HepG2 (cell line): ENCODE data around the gene UPK1A. TPM values are rescaled to one million over a fixed set of nuclear protein-coding genes. Genes with fewer than 3 reads are reported as not detected.

ENCODE experiments used
- AGO1 ChIP-seq: fragments of 200-400 bp; formaldehyde crosslinking; IDR thresholded peaks from 2 replicates; pipeline ENCODE4 v1.6.1; 2017; ENCODE audit warnings: mild to moderate bottlenecking, low read depth, low read length, moderate library complexity; ENCODE audit not compliant: poor library complexity, severe bottlenecking
- FOXK1 ChIP-seq: sonication (generic); formaldehyde crosslinking; IDR thresholded peaks from 2 replicates; pipeline ENCODE4 v1.4.0; 2020; ENCODE audit warnings: low read depth, missing genetic modification reagents, borderline replicate concordance
- KLF15 ChIP-seq: sonication (generic); formaldehyde crosslinking; IDR thresholded peaks from 2 replicates; pipeline ENCODE4 v1.8.1; 2023; ENCODE audit warnings: borderline replicate concordance, mild to moderate bottlenecking, inconsistent platforms, missing genetic modification reagents, mixed read lengths
- MYC ChIP-seq: sonication (generic); formaldehyde crosslinking; IDR thresholded peaks from 2 replicates; pipeline ENCODE4 v1.9.0; 2021; ENCODE audit warnings: missing genetic modification reagents, borderline replicate concordance
- NCOA1 ChIP-seq: sonication (generic); formaldehyde crosslinking; IDR thresholded peaks from 2 replicates; pipeline ENCODE4 v1.9.0; 2021; ENCODE audit warnings: missing genetic modification reagents
- RARA ChIP-seq: IDR thresholded peaks from 2 replicates; pipeline ENCODE4 v1.6.1; 2016; ENCODE audit warnings: missing genetic modification reagents, missing compliant biosample characterization
- REL ChIP-seq: sonication (generic); formaldehyde crosslinking; conservative IDR thresholded peaks from 2 replicates; pipeline ENCODE4 v1.8.0; 2022; ENCODE audit warnings: mild to moderate bottlenecking, missing genetic modification reagents, moderate library complexity
- REXO4 ChIP-seq: sonication (generic); formaldehyde crosslinking; IDR thresholded peaks from 2 replicates; pipeline ENCODE4 v1.8.0; 2022; ENCODE audit warnings: missing genetic modification reagents, mild to moderate bottlenecking, borderline replicate concordance
- ZFP62 ChIP-seq: sonication (generic); formaldehyde crosslinking; IDR thresholded peaks from 2 replicates; pipeline ENCODE4 v1.4.0; 2020; ENCODE audit warnings: missing genetic modification reagents
- polyA plus RNA-seq, 8 experiments: library from polyadenylated mRNA; depleted of rRNA in 3 of 8; stranded (reverse) in 7 of 8; unstranded in 1 of 8; fragments of >200 nt; fragmentation: Illumina TruSeq in 4 of 8; extraction: Trizol in 4 of 8; gene quantifications; 2 replicates each; pipeline versions ENCODE4 v1.2.1 to v1.2.3, GENCODE V29; 2011 to 2016; ENCODE audit warnings: low read depth in 4 of 8, missing spikeins in 1 of 8, mixed read lengths in 1 of 8; ENCODE audit not compliant: insufficient read depth in 1 of 8
- total RNA-seq, 5 experiments: library from RNA; depleted of rRNA; stranded (reverse); fragments of >200 nt; fragmentation: Illumina TruSeq; extraction: Trizol; gene quantifications; 2 replicates each; pipeline ENCODE4 v1.2.3, GENCODE V29; 2016; ENCODE audit warnings: low read depth in 1 of 5
- TF ChIP-seq, protein P1 (sequence below): sonication (generic); formaldehyde crosslinking; IDR thresholded peaks from 2 replicates; pipeline ENCODE4 v1.5.1; 2020; ENCODE audit warnings: mild to moderate bottlenecking, missing genetic modification reagents, borderline replicate concordance
- TF ChIP-seq, protein P2 (sequence below): sonication (generic); formaldehyde crosslinking; IDR thresholded peaks from 2 replicates; pipeline ENCODE4 v1.5.0; 2020; ENCODE audit warnings: mild to moderate bottlenecking, missing genetic modification reagents, borderline replicate concordance
- TF ChIP-seq, protein P3 (sequence below): sonication (generic); formaldehyde crosslinking; IDR thresholded peaks from 2 replicates; pipeline ENCODE4 v1.4.0; 2020; ENCODE audit warnings: missing genetic modification reagents
- TF ChIP-seq, protein P4 (sequence below): IDR thresholded peaks from 2 replicates; pipeline ENCODE4 v1.4.0; 2020; ENCODE audit warnings: mild to moderate bottlenecking, missing genetic modification reagents
- TF ChIP-seq, protein P5 (sequence below): sonication (generic); formaldehyde crosslinking; IDR thresholded peaks from 2 replicates; pipeline ENCODE4 v1.5.1; 2020; ENCODE audit warnings: missing genetic modification reagents, mild to moderate bottlenecking, borderline replicate concordance

Gene UPK1A
- total and polyA plus RNA-seq, 2 of the 13 experiments (the other 11 are each of a cell fraction or from before 2014, with no cell fraction given) = 2.9 TPM; not detected in 1

DNA sequence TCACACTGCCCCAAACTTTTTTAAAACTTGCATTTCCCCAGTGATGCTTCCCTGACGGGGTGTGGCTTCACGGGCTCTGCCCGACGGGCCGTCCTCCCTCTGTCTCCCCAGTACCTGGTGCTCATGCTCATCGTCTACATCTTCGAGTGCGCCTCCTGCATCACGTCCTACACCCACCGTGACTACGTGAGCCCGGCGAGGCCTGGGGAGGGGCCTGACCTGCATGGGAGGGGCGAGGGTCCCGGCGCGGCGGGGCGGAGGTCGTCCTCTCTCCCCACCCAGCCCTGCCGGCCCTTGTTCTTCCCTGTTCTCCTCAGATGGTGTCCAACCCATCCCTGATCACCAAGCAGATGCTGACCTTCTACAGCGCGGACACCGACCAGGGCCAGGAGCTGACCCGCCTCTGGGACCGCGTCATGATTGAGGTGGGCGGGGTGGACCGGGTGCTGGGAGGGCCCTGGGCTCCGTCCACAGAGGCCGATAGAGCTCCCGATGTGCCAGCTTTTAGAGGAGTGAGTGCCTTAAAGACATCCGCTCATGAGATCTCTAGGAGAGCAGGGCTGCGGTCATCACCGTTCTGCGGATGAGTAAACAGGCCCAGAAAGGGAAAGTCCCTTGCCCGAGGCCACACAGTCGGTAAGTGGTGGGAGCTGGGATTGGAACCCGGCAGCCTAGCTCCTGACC lies 6.9 kb downstream of the UPK1A start (continued):
- TF ChIP-seq REL (CRISPR knock-in tag) (no peak), REXO4 (no peak), FOXK1 (no peak), AGO1 (peak; percentile 40), MYC (CRISPR knock-in tag) (no peak; the same call in 1 of the 2 replicates), NCOA1 (CRISPR knock-in tag) (no peak), ZFP62 (no peak), KLF15 (CRISPR knock-in tag) (no peak), RARA (CRISPR knock-in tag) (no peak)
- TF ChIP-seq, protein P1, sequence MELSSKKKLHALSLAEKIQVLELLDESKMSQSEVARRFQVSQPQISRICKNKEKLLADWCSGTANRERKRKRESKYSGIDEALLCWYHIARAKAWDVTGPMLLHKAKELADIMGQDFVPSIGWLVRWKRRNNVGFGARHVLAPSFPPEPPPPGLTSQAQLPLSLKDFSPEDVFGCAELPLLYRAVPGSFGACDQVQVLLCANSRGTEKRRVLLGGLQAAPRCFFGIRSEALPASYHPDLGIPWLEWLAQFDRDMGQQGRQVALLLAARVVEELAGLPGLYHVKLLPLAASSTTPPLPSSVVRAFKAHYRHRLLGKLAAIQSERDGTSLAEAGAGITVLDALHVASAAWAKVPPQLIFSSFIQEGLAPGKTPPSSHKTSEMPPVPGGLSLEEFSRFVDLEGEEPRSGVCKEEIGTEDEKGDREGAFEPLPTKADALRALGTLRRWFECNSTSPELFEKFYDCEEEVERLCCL = no peak
- TF ChIP-seq, protein P2, sequence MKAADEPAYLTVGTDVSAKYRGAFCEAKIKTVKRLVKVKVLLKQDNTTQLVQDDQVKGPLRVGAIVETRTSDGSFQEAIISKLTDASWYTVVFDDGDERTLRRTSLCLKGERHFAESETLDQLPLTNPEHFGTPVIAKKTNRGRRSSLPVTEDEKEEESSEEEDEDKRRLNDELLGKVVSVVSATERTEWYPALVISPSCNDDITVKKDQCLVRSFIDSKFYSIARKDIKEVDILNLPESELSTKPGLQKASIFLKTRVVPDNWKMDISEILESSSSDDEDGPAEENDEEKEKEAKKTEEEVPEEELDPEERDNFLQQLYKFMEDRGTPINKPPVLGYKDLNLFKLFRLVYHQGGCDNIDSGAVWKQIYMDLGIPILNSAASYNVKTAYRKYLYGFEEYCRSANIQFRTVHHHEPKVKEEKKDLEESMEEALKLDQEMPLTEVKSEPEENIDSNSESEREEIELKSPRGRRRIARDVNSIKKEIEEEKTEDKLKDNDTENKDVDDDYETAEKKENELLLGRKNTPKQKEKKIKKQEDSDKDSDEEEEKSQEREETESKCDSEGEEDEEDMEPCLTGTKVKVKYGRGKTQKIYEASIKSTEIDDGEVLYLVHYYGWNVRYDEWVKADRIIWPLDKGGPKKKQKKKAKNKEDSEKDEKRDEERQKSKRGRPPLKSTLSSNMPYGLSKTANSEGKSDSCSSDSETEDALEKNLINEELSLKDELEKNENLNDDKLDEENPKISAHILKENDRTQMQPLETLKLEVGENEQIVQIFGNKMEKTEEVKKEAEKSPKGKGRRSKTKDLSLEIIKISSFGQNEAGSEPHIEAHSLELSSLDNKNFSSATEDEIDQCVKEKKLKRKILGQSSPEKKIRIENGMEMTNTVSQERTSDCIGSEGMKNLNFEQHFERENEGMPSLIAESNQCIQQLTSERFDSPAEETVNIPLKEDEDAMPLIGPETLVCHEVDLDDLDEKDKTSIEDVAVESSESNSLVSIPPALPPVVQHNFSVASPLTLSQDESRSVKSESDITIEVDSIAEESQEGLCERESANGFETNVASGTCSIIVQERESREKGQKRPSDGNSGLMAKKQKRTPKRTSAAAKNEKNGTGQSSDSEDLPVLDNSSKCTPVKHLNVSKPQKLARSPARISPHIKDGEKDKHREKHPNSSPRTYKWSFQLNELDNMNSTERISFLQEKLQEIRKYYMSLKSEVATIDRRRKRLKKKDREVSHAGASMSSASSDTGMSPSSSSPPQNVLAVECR = no peak; the same call in 1 of the 2 replicates
- TF ChIP-seq, protein P3, sequence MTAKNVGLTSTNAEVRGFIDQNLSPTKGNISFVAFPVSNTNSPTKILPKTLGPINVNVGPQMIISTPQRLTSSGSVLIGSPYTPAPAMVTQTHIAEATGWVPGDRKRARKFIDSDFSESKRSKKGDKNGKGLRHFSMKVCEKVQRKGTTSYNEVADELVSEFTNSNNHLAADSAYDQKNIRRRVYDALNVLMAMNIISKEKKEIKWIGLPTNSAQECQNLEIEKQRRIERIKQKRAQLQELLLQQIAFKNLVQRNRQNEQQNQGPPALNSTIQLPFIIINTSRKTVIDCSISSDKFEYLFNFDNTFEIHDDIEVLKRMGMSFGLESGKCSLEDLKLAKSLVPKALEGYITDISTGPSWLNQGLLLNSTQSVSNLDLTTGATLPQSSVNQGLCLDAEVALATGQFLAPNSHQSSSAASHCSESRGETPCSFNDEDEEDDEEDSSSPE (CRISPR knock-in tag) = no peak
- TF ChIP-seq, protein P4, sequence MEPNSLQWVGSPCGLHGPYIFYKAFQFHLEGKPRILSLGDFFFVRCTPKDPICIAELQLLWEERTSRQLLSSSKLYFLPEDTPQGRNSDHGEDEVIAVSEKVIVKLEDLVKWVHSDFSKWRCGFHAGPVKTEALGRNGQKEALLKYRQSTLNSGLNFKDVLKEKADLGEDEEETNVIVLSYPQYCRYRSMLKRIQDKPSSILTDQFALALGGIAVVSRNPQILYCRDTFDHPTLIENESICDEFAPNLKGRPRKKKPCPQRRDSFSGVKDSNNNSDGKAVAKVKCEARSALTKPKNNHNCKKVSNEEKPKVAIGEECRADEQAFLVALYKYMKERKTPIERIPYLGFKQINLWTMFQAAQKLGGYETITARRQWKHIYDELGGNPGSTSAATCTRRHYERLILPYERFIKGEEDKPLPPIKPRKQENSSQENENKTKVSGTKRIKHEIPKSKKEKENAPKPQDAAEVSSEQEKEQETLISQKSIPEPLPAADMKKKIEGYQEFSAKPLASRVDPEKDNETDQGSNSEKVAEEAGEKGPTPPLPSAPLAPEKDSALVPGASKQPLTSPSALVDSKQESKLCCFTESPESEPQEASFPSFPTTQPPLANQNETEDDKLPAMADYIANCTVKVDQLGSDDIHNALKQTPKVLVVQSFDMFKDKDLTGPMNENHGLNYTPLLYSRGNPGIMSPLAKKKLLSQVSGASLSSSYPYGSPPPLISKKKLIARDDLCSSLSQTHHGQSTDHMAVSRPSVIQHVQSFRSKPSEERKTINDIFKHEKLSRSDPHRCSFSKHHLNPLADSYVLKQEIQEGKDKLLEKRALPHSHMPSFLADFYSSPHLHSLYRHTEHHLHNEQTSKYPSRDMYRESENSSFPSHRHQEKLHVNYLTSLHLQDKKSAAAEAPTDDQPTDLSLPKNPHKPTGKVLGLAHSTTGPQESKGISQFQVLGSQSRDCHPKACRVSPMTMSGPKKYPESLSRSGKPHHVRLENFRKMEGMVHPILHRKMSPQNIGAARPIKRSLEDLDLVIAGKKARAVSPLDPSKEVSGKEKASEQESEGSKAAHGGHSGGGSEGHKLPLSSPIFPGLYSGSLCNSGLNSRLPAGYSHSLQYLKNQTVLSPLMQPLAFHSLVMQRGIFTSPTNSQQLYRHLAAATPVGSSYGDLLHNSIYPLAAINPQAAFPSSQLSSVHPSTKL (CRISPR knock-in tag) = no peak
- TF ChIP-seq, protein P5, sequence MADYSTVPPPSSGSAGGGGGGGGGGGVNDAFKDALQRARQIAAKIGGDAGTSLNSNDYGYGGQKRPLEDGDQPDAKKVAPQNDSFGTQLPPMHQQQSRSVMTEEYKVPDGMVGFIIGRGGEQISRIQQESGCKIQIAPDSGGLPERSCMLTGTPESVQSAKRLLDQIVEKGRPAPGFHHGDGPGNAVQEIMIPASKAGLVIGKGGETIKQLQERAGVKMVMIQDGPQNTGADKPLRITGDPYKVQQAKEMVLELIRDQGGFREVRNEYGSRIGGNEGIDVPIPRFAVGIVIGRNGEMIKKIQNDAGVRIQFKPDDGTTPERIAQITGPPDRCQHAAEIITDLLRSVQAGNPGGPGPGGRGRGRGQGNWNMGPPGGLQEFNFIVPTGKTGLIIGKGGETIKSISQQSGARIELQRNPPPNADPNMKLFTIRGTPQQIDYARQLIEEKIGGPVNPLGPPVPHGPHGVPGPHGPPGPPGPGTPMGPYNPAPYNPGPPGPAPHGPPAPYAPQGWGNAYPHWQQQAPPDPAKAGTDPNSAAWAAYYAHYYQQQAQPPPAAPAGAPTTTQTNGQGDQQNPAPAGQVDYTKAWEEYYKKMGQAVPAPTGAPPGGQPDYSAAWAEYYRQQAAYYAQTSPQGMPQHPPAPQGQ (CRISPR knock-in tag) = no peak
